Right atrium auricular region (tissue), 2 donors: ENCODE data around the gene RALGAPA1. TPM values are rescaled to one million over a fixed set of nuclear protein-coding genes. Genes with fewer than 3 reads are reported as not detected.

Experiments
- DNase-seq: peaks from one replicate; pipeline ENCODE4 v3.0.0-alpha.2; 2019; ENCODE audit warnings: low spot score
- H3K27ac ChIP-seq, 2 donors: fragments of 200-600 bp; sonication (generic); 1 replicate in 1 of 2; 2 replicates in 1 of 2; pipeline ENCODE4 v1.5.1; 2016 to 2019
- H3K27me3 ChIP-seq, 2 donors: fragments of 200-600 bp; sonication (generic); one replicate each; pipeline versions ENCODE4 v1.5.1 to v1.6.0; 2017 to 2019
- H3K36me3 ChIP-seq: fragments of 200-600 bp; sonication (generic); one replicate; pipeline ENCODE4 v1.5.1; 2016
- H3K4me1 ChIP-seq, 2 donors: fragments of 200-600 bp; sonication (generic); one replicate each; pipeline versions ENCODE4 v1.5.1 to v1.6.0; 2017 to 2019
- H3K4me3 ChIP-seq, 2 donors: fragments of 200-600 bp; sonication (generic); 1 replicate in 1 of 2; 2 replicates in 1 of 2; pipeline ENCODE4 v1.5.1; 2017 to 2019; ENCODE audit warnings: mild to moderate bottlenecking in 1 of 2, moderate library complexity in 1 of 2
- H3K9me3 ChIP-seq, 2 donors: fragments of 200-600 bp; sonication (generic); one replicate each; pipeline ENCODE4 v1.5.1; 2019
- total RNA-seq, 2 donors: library from RNA; depleted of rRNA; stranded (reverse); fragments of >200 nt; gene quantifications; one replicate each; pipeline ENCODE4 v1.1.0, GENCODE V29; 2016
- TF ChIP-seq, protein P1 (sequence below), 2 donors: fragments of 200-600 bp; sonication (generic); IDR thresholded peaks; one replicate each; pipeline ENCODE4 v1.5.1; 2019; ENCODE audit warnings: antibody characterized with exemption in 2 of 2

RALGAPA1 gene
- total RNA-seq, 2 donors from 2014 or later: 26.9 to 29.6 TPM

GRCh38 chr14:35653045-35653444 is 156.1 kb downstream of the RALGAPA1 start:
- no peaks in the 10 kb centered on the region for H3K4me1 ChIP-seq
- H3K9me3 ChIP-seq: no peaks in the 10 kb centered on the region
- H3K27ac ChIP-seq: no peak overlapping the region
- H3K4me3 ChIP-seq: no peak overlapping the region
- H3K36me3 ChIP-seq: peaks cover 14% of the 10 kb centered on the region
- no peak for DNase-seq
- no peaks in the 10 kb centered on the region for H3K27me3 ChIP-seq
- TF ChIP-seq, protein P1, sequence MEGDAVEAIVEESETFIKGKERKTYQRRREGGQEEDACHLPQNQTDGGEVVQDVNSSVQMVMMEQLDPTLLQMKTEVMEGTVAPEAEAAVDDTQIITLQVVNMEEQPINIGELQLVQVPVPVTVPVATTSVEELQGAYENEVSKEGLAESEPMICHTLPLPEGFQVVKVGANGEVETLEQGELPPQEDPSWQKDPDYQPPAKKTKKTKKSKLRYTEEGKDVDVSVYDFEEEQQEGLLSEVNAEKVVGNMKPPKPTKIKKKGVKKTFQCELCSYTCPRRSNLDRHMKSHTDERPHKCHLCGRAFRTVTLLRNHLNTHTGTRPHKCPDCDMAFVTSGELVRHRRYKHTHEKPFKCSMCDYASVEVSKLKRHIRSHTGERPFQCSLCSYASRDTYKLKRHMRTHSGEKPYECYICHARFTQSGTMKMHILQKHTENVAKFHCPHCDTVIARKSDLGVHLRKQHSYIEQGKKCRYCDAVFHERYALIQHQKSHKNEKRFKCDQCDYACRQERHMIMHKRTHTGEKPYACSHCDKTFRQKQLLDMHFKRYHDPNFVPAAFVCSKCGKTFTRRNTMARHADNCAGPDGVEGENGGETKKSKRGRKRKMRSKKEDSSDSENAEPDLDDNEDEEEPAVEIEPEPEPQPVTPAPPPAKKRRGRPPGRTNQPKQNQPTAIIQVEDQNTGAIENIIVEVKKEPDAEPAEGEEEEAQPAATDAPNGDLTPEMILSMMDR (IDR thresholded peaks at IDR 0.05): no peak

- no peak for DNase-seq
- TF ChIP-seq, protein P1 (IDR thresholded peaks at IDR 0.05): no peak
- Histone ChIP-seq H3K27ac (no peak overlapping the region), H3K27me3 (no peaks in the 10 kb centered on the region), H3K4me1 (no peaks in the 10 kb centered on the region), H3K4me3 (no peak overlapping the region), H3K36me3 (peaks cover 42% of the 10 kb centered on the region), H3K9me3 (peaks cover 0 to 5% of the 10 kb centered on the region in 2 donors)
Measured at GRCh38 chr14:35643513-35643912, 165.6 kb downstream of the RALGAPA1 start.

DNA sequence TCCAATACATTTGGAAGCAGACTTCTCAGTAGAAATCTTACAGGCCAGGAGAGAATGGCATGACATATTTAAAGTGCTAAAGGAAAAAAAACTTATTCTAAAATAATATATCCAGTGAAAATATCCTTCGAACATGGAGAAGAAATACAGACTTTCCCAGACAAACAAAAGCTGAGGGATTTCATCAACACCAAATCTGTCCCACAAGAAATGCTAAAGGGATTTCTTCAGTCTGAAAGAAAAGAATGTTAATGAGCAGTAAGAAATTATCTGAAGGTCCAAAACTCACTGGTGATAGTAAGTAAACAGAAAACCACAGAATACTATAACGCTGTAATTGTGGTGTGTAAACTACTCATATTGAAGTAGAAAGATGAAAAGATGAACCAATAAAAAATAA is 171.2 kb downstream of the RALGAPA1 start:
- TF ChIP-seq, protein P1 (IDR thresholded peaks at IDR 0.05): no peak
- no peak for DNase-seq
- peaks cover 0 to 5% of the 10 kb centered on the region in 2 donors for H3K9me3 ChIP-seq
- no peaks in the 10 kb centered on the region for H3K27me3 ChIP-seq
- no peaks in the 10 kb centered on the region for H3K4me1 ChIP-seq
- no peak overlapping the region for H3K4me3 ChIP-seq
- no peak overlapping the region for H3K27ac ChIP-seq
- peaks cover 46% of the 10 kb centered on the region for H3K36me3 ChIP-seq

GRCh38 chr14:35637269-35637668 is 171.8 kb downstream of the RALGAPA1 start:
- H3K27ac ChIP-seq: no peak overlapping the region
- H3K9me3 ChIP-seq: peaks cover 0 to 5% of the 10 kb centered on the region in 2 donors
- H3K27me3 ChIP-seq: no peaks in the 10 kb centered on the region
- H3K4me3 ChIP-seq: no peak overlapping the region
- H3K4me1 ChIP-seq: no peaks in the 10 kb centered on the region
- TF ChIP-seq, protein P1 (IDR thresholded peaks at IDR 0.05): no peak
- H3K36me3 ChIP-seq: peaks cover 42% of the 10 kb centered on the region
- no peak for DNase-seq

GRCh38 chr14:35632676-35633075 is 176.4 kb downstream of the RALGAPA1 start:
- H3K9me3 ChIP-seq: no peaks in the 10 kb centered on the region
- H3K27me3 ChIP-seq: no peaks in the 10 kb centered on the region
- H3K27ac ChIP-seq: no peak overlapping the region
- TF ChIP-seq, protein P1 (IDR thresholded peaks at IDR 0.05): no peak
- no peaks in the 10 kb centered on the region for H3K4me1 ChIP-seq
- DNase-seq: no peak
- H3K36me3 ChIP-seq: peaks cover 37% of the 10 kb centered on the region
- no peak overlapping the region for H3K4me3 ChIP-seq

- Histone ChIP-seq H3K36me3 (peaks cover 36% of the 10 kb centered on the region), H3K4me3 (no peak overlapping the region), H3K4me1 (no peaks in the 10 kb centered on the region), H3K27me3 (no peaks in the 10 kb centered on the region), H3K9me3 (no peaks in the 10 kb centered on the region), H3K27ac (no peak overlapping the region)
- no peak for DNase-seq
- TF ChIP-seq, protein P1 (IDR thresholded peaks at IDR 0.05): no peak
Measured at GRCh38 chr14:35632271-35632670, 176.8 kb downstream of the RALGAPA1 start.
